Osteoblast (primary cell): ENCODE data around the gene ATG14. TPM values are rescaled to one million over a fixed set of nuclear protein-coding genes. Genes with fewer than 3 reads are reported as not detected.
A peak's percentile ranks its signal among the peaks of the same experiment; 100 is the strongest.

Experiments
- DNase-seq: peaks from one replicate; pipeline ENCODE4 v3.0.0; 2011; ENCODE audit warnings: low spot score, mixed read lengths; ENCODE audit not compliant: insufficient read length; ENCODE audit errors: missing footprints
- H2AFZ ChIP-seq: 2 replicates; pipeline ENCODE4 v1.6.0; 2011; ENCODE audit warnings: mild to moderate bottlenecking, low read length
- H3K27ac ChIP-seq: 2 replicates; pipeline ENCODE4 v1.5.1; 2011; ENCODE audit warnings: mild to moderate bottlenecking, low read depth, low read length, moderate library complexity
- H3K27me3 ChIP-seq: 2 replicates; pipeline ENCODE4 v1.6.0; 2012; ENCODE audit warnings: mild to moderate bottlenecking, control low read depth, inconsistent platforms, low read length, moderate library complexity; ENCODE audit not compliant: insufficient read depth
- H3K36me3 ChIP-seq: 2 replicates; pipeline ENCODE4 v1.5.1; 2011; ENCODE audit warnings: mild to moderate bottlenecking, low read length, control low read depth, moderate library complexity; ENCODE audit not compliant: insufficient read depth
- H3K4me1 ChIP-seq: 2 replicates; pipeline ENCODE4 v1.5.1; 2011; ENCODE audit warnings: mild to moderate bottlenecking, low read length, control low read depth, moderate library complexity; ENCODE audit not compliant: insufficient read depth
- H3K4me2 ChIP-seq: 2 replicates; pipeline ENCODE4 v1.6.0; 2011; ENCODE audit warnings: mild to moderate bottlenecking, low read length; ENCODE audit not compliant: insufficient read depth
- H3K4me3 ChIP-seq: fragments of 200-600 bp; sonication (generic); 3 replicates; pipeline ENCODE4 v1.5.1; 2012; ENCODE audit warnings: mild to moderate bottlenecking, low read length, inconsistent platforms; ENCODE audit not compliant: insufficient read depth
- H3K79me2 ChIP-seq: 2 replicates; pipeline ENCODE4 v1.6.0; 2012; ENCODE audit warnings: mild to moderate bottlenecking, low read length, control low read depth, inconsistent platforms; ENCODE audit not compliant: insufficient read depth
- H3K9me3 ChIP-seq: 2 replicates; pipeline ENCODE4 v1.5.1; 2011; ENCODE audit warnings: low read depth, low read length, control low read depth
- H4K20me1 ChIP-seq: 2 replicates; pipeline ENCODE4 v1.6.0; 2012; ENCODE audit warnings: mild to moderate bottlenecking, low read length, control low read depth; ENCODE audit not compliant: insufficient read depth
- total RNA-seq: library from RNA; depleted of rRNA; stranded (reverse); fragments of >200 nt; gene quantifications from 2 replicates; pipeline ENCODE4 v1.2.3, GENCODE V29; 2012
- TF ChIP-seq, protein P1 (sequence below): IDR thresholded peaks from 2 replicates; pipeline ENCODE4 v1.5.1; 2011; ENCODE audit warnings: mild to moderate bottlenecking, low read depth, low read length, moderate library complexity; ENCODE audit errors: extremely low read depth

Gene ATG14
- total RNA-seq, 1 donor, result 21.7 TPM

DNA sequence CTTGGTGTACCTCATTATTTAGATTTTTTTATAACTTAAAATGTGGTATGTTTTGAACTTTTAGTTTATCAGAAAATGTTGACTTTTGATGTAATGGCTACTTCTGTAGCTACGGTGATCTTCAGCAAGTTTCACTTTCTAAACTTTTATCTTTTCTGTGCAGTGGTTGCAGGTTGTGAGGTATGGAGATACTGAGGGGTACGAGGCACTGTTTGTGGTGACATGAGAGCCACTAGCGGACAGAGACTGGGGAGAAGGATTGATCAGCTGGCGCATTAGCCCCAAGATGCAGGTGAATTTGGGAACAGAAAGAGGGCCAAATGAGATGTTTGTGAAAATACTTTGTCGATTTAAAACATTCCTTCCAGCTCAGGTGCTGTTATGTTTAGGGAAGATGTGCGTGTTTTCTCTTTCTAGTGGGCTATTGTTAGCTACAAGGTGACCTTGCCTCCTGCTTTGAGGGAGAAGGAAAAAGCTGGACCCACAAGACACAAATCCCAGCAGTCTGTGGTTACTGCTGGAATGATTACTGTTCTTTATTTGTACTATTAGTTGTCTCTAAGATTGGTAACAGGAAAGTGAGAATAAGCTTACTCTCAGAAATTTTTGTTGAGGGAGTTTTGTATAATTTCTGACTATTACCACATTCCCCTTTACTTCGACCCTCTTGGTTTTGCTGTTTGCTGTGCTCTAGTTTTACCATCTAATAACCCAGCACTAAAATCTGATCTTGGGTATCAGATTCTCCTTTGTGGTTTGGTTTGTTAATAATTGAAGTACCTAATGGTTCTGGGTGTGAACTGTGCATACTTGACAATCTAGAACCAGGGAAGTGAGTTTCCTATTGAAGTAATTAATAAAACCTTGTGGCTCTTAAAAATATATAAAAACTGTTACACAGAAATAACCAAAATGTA, 78.7 kb downstream of the ATG14 start:
- Histone ChIP-seq H3K9me3 (no peaks in the 10 kb centered on the region), H3K79me2 (peaks cover 75% of the 10 kb centered on the region), H3K4me1 (peaks cover 20% of the 10 kb centered on the region), H3K36me3 (no peaks in the 10 kb centered on the region), H3K27ac (no peak overlapping the region), H3K4me2 (peak overlapping the region; percentile 2), H2AFZ (no peak overlapping the region), H3K4me3 (no peak overlapping the region), H4K20me1 (peaks cover 35% of the 10 kb centered on the region), H3K27me3 (no peaks in the 10 kb centered on the region)
- TF ChIP-seq, protein P1, sequence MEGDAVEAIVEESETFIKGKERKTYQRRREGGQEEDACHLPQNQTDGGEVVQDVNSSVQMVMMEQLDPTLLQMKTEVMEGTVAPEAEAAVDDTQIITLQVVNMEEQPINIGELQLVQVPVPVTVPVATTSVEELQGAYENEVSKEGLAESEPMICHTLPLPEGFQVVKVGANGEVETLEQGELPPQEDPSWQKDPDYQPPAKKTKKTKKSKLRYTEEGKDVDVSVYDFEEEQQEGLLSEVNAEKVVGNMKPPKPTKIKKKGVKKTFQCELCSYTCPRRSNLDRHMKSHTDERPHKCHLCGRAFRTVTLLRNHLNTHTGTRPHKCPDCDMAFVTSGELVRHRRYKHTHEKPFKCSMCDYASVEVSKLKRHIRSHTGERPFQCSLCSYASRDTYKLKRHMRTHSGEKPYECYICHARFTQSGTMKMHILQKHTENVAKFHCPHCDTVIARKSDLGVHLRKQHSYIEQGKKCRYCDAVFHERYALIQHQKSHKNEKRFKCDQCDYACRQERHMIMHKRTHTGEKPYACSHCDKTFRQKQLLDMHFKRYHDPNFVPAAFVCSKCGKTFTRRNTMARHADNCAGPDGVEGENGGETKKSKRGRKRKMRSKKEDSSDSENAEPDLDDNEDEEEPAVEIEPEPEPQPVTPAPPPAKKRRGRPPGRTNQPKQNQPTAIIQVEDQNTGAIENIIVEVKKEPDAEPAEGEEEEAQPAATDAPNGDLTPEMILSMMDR, result no peak
- no peak for DNase-seq

DNA sequence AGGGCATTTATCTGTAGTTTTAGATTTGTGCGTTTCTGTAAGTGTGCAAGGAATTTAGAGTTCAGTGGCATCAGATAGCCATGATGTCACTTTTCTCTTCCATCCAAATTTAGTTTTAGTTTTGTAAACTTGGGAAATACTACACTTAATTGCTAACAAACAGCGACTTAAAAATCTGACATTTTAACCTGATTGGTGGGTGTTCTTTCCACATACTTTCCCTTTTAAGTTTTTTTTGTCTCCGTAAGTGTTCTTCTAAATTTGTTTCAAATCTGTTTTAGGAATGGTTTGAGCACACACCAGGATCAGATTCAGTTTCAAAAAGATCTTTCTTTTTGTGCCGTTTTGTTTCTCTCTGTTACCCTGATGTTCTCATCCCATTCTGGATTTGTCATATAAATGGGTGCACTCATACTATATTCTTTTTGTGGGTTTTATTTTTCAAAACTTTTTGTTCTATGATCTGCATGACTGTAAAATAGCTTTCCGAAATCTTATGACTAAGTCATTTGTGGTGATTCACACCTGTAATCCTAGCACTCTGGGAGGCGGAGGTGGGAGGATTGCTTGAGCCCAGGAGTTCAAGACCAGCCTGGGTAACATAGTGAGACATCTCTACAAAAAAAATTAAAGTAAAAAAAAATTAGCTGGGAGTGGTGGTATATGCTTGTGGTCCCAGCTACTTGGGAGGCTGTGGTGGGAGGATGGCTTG, 81.5 kb downstream of the ATG14 start:
- peaks cover 74% of the 10 kb centered on the region for H3K79me2 ChIP-seq

DNA sequence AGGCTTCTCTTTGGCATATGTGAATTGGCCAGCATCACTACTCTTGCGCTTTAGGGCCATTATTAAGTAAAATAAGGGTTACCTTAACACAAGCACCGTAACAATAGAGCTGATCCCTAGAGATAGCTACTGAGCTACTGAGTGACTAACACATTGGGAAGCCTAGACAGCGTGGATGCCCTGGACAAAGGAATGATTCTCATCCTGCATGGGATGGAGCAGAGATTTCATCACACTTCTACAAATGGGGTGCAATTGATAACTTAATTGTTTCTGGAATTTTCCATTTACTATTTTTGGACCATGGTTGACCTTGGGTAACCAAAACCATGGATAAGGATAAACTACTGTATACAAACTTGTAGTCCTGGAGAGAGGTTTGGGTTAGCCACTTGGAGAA, 83.3 kb downstream of the ATG14 start:
- Histone ChIP-seq H3K27ac (no peak overlapping the region), H3K36me3 (no peaks in the 10 kb centered on the region), H4K20me1 (peaks cover 27% of the 10 kb centered on the region), H3K4me2 (no peak overlapping the region), H3K4me3 (no peak overlapping the region), H3K9me3 (no peaks in the 10 kb centered on the region), H3K27me3 (no peaks in the 10 kb centered on the region), H3K4me1 (peaks cover 11% of the 10 kb centered on the region), H3K79me2 (peaks cover 75% of the 10 kb centered on the region), H2AFZ (no peak overlapping the region)
- TF ChIP-seq, protein P1, result no peak
- DNase-seq, result no peak

More for the DNA sequence above, 81.5 kb downstream of the ATG14 start:
- Histone ChIP-seq H3K27ac (peak overlapping the region; percentile 17), H3K27me3 (no peaks in the 10 kb centered on the region), H3K4me3 (peak overlapping the region; percentile 27), H4K20me1 (peaks cover 38% of the 10 kb centered on the region), H2AFZ (no peak overlapping the region), H3K9me3 (no peaks in the 10 kb centered on the region), H3K4me1 (peaks cover 20% of the 10 kb centered on the region), H3K4me2 (peak overlapping the region; percentile 57), H3K36me3 (no peaks in the 10 kb centered on the region)
- TF ChIP-seq, protein P1, result no peak
- peak; percentile 49 for DNase-seq

DNA sequence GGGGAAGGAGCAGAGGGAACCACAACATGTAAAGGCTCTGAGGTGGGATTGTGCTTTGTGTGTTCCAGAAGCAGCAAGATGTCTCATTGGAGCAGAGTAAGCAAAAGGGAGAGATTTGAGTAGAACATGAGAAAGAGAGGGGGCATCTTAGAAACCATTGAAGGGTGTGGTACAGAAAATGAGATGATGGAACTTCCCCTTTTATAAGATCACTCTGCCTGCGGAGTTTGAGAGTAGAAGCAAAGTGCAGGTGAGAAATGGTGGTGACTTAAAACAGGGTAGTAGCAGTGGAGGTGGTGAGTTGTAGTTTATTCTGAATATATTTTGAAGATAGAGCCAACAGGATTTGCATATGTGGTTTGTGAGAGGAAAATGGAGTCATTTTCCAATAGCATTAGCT, 84.5 kb downstream of the ATG14 start:
- no peak overlapping the region for H3K4me2 ChIP-seq
- no peak overlapping the region for H3K27ac ChIP-seq
- H2AFZ ChIP-seq, result no peak overlapping the region
- H3K4me1 ChIP-seq, result peaks cover 11% of the 10 kb centered on the region
- H3K36me3 ChIP-seq, result no peaks in the 10 kb centered on the region
- H4K20me1 ChIP-seq, result peaks cover 21% of the 10 kb centered on the region
- peaks cover 68% of the 10 kb centered on the region for H3K79me2 ChIP-seq
- TF ChIP-seq, protein P1, result no peak
- no peaks in the 10 kb centered on the region for H3K27me3 ChIP-seq
- no peak overlapping the region for H3K4me3 ChIP-seq
- no peak for DNase-seq
- no peaks in the 10 kb centered on the region for H3K9me3 ChIP-seq
